NCI-H1694 treated with DMSO at 0.1 percent for 48 hours (cell line): ENCODE data around the gene HAAO.
"Not testable (repeated sequence)": the region's sequence is repeated elsewhere in the genome, so short reads cannot be mapped to it uniquely, and the experiment has no call there.

Source experiments
- DNase-seq: peaks from one replicate; lab custom pipeline; 2025; lab: John Stamatoyannopoulos, UW

Gene HAAO

DNA sequence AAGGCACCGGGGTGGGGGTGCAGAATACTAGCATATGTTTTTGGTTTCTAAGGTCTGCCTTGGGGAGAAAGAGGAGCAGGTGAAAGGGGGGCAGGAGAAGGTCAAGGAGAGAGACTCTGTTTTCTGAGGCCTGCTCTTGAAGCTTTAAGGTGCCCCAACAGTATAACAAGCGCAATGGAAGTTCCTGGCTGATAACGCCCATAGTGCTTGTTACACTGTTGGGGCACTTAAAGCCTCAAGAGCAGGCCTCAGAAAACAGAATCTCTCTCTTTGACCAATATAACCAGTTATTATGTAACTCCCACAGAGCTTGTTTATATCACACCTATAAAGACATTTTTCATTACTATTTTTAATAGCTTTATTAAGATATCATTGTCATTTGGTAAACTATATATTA is 45.0 kb downstream of the HAAO start:
- DNase-seq: no peak

DNA sequence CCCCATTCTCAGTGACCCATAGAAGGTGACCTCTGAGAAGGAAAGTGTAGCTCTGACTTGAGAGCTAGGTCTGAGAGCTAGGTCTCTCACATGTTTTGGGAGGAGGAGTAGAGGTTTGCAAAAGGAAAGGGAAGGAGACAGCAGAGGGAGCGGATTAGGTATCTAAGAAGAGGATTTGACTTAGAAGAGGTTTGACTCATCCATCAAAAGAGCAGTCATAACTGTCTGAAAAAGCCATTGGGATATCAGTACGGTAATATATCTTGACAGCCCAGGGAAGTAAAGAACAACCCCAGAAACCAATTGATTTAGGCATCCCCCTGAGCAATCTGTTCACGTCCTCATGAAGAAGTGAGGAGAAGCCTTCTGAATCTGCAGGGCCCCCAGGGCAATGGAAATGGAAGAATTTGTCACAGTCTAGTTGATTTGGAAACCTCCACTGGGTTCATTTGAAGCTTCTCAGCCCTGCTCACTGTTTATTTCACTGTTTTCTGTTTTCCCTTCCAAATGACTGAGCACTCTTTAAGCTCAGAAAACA is 47.8 kb downstream of the HAAO start:
- no peak for DNase-seq

DNA sequence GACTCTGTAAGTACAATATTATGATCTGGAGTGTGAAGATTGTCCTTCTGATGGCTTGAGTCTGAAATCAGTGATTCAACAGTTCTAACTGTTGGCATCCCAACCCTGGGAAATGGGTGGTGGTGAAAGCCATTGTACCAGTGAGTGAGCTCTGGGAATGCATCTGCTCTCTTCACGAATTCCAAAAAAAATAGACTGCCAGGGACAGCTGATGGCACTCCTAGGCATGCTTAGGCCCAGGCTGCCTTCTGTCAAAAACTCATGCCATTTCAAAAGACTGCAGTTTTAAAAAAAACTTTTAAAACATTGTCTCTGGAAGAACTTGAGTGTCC is 48.8 kb downstream of the HAAO start:
- DNase-seq: no peak

DNA sequence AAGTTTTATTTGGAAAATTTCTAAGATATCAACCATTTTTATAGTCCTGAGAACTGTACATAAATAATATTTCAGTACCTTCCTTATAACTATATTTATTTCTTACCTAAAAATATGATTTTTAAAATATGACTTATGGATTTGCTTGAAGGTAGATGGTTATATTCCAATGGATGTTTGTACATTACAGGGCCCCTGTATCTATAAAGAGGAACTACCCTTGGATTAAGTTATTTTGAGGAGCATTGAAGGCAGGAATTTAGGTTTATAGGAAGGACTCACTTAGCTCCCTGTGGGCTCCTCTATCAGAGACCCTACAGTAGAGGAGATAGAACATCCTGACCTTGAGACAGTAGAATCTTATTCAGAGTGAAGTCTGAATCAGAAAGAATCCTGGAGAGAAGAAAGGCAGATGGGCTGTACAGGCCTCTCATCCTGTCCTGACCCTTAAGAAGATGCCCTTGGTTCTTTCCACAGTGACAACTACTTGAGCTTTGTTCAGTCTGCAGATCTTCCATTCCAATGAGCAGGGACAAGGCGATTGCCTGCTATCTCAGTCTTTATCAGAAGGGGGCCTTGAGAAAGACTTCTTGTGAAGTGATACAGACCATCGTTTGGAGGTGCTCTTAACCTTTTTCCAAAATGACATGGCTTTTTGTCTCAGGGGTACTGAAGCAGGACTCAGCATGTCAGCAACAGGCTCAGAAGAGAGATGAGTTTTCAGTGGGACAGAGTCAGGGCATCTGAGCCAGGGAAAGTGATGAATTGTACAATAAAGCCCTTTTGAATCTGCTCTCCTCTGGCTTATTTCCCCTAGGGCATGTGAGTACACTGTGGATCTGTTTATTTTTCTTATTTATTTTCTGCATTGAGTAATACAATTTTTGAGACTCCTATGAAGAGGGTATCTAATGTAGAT is 49.4 kb downstream of the HAAO start:
- DNase-seq: no peak

DNA sequence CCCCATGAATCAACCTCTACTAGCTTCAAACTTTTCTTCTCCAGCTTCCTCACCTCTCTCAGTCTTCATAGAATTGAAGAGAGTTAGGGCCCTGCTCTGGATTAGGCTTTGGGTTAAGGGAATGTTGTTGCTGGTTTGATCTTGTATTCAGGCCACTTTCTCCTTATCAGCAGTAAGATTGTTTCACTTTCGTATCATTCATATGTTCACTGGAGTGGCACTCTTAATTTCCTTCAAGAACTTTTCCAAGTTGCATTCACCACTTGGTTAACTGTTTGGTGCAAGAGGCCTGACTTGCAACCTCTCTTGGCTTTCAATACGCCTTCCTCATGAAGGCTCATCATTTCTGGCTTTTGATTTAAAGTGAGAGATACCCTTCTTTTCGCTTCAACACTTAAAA is 51.2 kb downstream of the HAAO start:
- no peak for DNase-seq

DNA sequence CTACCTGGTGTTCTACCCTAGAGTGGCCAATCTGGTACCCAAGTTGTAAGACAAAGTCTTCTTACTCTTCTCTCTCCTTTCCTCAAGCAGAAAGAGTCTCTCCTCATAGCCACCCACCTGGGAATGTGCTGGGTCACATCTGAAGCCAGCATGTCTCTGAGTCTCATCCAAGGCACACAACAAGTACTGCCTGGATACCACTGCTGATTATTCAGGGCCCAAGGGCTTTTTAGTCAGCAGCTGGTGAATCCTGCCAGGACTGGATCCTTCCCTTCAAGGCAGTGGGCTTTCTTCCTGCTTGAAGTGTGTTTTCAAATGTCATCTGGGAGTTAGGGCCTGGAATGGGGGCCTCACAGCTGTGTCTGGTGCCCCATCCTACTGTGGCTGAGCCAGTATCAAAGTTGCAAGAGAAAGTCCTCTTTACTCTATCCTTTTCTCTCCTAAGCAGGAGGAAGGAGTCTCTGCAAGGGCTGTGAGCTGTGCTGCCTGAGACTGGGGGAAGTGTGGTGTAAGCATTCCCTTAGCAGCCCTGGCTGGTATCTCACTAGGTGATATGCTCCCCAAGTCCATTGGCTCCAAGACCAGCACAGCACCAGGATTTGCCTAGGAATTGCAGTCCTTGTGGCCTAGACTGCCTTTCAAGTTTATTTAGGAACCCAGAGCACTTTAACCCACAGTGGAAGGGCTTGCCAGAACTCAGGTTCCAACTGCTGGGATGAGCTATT is 55.6 kb downstream of the HAAO start:
- DNase-seq: no peak

DNA sequence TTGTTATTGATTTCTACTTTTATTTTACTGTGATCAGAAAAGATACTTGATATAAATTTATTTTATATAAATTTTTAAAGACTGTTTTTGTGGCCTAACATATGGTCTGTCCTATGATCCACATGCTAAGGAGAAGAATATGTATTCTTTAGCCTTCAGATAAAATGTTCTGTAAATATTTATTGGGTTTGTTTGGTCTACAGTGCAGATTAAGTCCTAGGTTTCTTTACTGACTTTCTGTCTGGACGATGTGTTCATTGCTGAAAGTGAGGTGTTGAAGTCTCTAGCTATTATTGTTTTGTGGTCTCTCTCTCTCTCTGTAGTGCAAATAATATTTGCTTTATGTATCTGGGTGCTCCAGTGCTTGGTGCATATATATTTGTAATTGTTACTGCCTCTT is 58.5 kb downstream of the HAAO start:
- no peak for DNase-seq

DNA sequence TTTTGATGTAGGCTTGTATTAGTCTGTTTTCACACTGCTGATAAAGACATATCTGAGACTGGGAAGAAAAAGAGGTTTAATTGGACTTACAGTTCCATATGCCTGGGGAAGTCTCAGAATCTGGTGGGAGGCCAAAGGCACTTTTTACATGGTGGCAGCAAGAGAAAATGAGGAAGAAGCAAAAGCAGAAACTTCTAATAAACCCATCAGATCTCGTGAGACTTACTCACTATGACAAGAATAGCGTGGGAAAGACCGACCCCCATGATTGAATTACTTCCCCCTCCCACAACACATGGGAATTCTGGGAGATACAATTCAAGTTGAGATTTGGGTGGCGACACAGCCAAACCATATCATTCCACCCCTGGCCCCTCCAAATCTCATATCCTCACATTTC is 61.1 kb downstream of the HAAO start:
- DNase-seq: not testable (repeated sequence)

DNA sequence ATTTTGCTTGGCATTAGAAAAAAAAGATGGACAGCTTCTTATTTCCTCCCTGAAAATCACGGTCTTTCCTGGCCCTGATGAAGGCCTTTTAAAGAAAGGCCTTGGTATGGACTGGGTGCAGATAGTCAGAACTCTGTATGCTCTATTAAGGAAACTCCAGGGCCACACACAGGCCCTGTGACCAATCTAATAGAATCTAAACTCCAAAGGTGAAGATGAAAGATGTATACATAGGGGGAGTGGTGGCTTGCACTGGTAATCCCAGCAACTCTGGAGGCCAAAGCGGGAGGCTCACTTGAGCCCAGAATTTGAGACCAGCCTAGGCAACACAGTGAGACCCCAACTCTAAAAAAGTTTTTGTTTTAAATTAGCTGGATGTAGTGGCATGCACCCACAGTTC is 65.7 kb downstream of the HAAO start:
- DNase-seq: no peak

DNA sequence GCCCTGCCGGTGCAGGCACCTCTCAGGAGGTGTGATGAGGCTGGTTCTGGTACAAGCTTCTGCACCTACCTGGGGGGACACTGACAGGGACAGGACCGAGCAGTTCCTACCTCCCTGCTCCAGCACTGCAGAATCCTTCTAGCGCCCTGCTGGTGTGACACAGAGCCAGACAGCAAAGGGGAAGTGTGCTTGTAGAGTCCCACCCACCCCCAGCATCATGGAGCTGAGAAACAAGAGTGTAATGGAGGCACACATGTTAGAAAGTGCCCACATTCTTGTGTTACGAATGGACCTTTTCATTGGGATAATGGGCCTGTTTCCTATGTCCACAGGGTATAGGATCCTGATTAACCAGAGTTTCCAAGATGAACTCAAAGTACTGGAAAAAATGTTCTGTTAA is 66.7 kb downstream of the HAAO start:
- DNase-seq: no peak

DNA sequence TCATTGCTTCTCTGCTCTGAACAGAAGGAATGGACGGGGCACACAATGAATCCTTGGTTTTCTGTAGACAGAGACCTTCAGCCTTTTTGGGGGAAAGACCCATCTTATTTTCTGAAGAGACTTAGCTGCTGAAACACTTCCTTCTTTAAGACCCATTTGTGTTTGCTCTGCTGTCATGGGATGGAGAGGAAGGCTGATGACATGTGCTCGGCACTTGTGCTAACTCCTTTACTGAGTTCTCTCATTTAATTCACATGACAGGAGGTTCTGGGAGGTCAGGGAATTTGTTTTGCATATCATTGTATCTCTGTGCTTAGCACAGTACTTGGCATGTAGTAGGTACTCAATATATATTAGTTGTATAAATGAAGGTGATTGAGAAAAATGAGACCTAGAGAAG is 67.5 kb downstream of the HAAO start:
- no peak for DNase-seq

DNA sequence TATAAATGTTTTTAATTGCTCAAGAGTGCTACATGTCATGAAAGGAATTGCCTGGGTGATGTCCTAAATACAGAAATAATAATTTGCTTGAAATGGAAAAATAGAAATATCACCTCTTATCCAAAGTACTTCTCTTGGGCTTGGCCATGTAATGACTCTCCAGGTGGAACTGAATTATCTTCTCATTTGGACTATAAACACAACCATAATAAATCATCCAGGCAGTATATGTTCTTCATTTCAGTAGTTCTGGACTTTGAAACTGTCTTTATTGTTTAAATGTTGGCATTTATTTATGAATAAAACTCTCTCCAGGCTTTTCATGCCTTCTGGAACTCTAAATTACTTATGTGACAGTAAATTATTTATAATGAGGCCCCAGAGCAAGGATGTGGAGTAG is 68.9 kb downstream of the HAAO start:
- no peak for DNase-seq

DNA sequence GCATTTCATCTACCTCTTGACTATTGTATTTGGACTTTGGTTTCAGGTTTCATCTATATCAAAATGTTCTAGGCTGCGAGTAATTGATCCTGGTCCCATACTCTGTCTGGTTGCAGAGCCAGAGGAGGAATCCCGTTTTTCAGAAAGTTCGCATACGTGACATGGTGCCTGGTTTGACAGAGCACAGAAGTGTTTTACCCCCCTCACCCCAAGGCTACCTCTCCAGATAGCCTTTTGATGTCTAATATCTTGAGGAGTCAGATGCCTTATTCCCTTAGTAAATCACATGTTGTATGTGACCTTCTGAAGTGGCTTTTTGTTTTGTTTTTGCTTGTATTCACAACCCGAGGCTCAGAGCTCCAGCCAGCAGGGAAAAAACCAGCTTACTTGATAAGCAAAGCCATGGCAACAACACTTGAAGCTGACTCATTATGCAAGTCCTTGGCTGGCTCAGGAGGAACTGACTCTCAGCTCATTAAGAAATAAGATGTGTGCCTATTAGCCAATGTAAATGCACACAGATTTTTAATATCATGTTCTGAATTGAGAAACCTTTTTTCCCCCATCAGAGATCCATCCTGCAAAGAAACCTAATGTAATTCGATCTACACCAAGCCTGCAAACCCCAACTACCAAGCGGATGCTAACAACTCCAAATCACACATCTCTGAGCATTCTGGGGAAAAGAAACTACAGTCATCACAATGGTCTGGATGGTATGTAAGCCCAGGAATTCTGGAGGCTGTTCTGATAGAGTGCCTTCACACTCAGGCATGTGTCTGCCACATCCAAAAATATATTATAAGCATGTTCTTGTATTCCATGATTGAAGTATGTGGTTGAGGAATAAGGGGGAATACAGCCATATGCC is 69.8 kb downstream of the HAAO start:
- DNase-seq: no peak

DNA sequence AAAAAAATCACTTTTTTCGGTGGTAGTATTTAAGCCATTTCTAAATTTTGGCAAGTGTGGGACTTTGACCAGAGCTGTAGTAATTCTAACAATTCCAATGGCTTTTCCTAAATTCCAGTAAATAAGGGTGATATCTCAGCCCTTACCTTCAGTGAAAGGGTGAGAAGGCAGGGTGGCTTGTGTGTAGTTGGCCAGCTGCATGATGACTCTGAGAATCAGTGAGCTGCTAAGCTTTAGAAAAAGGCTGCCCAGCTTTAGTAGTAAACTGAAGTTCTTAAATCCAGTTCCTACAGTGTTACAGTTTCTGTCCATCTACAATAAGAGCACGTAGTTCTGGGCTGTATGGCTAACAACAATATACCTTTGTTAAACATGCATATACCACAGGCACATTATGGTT is 70.5 kb downstream of the HAAO start:
- DNase-seq: no peak
